Measurements from ENCODE around the gene SHC3.
A peak's percentile ranks its signal among the peaks of the same experiment; 100 is the strongest.

The SHC3 gene

GRCh38 chr9:89042984-89043383, 135.6 kb downstream of the SHC3 start:
- intact Hi-C loops (cut with DNase I; ENCODE audit: low total_unique reads), result no loop called here
- H3K27me3 ChIP-seq, result no peaks in the 10 kb centered on the region
- TF ChIP-seq, protein P1, sequence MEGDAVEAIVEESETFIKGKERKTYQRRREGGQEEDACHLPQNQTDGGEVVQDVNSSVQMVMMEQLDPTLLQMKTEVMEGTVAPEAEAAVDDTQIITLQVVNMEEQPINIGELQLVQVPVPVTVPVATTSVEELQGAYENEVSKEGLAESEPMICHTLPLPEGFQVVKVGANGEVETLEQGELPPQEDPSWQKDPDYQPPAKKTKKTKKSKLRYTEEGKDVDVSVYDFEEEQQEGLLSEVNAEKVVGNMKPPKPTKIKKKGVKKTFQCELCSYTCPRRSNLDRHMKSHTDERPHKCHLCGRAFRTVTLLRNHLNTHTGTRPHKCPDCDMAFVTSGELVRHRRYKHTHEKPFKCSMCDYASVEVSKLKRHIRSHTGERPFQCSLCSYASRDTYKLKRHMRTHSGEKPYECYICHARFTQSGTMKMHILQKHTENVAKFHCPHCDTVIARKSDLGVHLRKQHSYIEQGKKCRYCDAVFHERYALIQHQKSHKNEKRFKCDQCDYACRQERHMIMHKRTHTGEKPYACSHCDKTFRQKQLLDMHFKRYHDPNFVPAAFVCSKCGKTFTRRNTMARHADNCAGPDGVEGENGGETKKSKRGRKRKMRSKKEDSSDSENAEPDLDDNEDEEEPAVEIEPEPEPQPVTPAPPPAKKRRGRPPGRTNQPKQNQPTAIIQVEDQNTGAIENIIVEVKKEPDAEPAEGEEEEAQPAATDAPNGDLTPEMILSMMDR (IDR thresholded peaks at IDR 0.05), result no peak
- no peak overlapping the region for H3K27ac ChIP-seq
- H3K36me3 ChIP-seq, result no peaks in the 10 kb centered on the region
- peaks cover 0 to 11% (median 4%) of the 10 kb centered on the region in 4 donors for H3K4me1 ChIP-seq
- DNase-seq, result no peak
- no peak overlapping the region for H3K4me3 ChIP-seq
- H3K9me3 ChIP-seq, result no peaks in the 10 kb centered on the region

- no peak for DNase-seq
- intact Hi-C loops (cut with DNase I; ENCODE audit: low total_unique reads), result no loop called here
- TF ChIP-seq, protein P1 (IDR thresholded peaks at IDR 0.05), result no peak
- Histone ChIP-seq H3K36me3 (no peaks in the 10 kb centered on the region), H3K4me1 (no peaks in the 10 kb centered on the region), H3K9me3 (no peaks in the 10 kb centered on the region), H3K27me3 (no peaks in the 10 kb centered on the region), H3K4me3 (no peak overlapping the region), H3K27ac (no peak overlapping the region)
Observed at GRCh38 chr9:89039664-89040063, 139.0 kb downstream of the SHC3 start.

DNA sequence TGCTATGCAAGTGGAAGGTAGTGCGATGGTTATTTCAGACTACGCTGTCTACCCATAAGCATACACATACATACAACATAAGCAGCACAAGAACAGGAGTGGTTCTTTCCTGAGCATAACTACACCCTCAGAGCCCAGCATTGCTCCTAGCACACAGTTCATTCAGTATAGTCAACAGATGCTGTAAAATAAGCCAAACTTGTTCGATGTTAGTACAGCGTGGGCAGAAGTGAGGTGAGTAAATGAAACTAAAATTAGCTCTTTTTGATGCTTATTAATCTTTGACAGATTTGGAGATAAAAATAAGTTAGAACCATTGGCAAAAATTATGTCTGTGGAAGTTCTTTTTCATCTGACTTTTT, 139.5 kb downstream of the SHC3 start:
- Histone ChIP-seq H3K4me1 (no peaks in the 10 kb centered on the region), H3K4me3 (no peak overlapping the region), H3K27ac (no peak overlapping the region), H3K9me3 (no peaks in the 10 kb centered on the region), H3K36me3 (no peaks in the 10 kb centered on the region), H3K27me3 (no peaks in the 10 kb centered on the region)
- intact Hi-C loops (cut with DNase I; ENCODE audit: low total_unique reads), result no loop called here
- DNase-seq, result no peak
- TF ChIP-seq, protein P1 (IDR thresholded peaks at IDR 0.05), result no peak

GRCh38 chr9:89038382-89039103, 140.1 kb downstream of the SHC3 start:
- H3K27me3 ChIP-seq, result no peaks in the 10 kb centered on the region
- intact Hi-C loops (cut with DNase I; ENCODE audit: low total_unique reads), result no loop called here
- H3K36me3 ChIP-seq, result no peaks in the 10 kb centered on the region
- H3K27ac ChIP-seq, result no peak overlapping the region
- TF ChIP-seq, protein P1 (IDR thresholded peaks at IDR 0.05), result no peak
- DNase-seq, result peak; percentile 50 to 66
- H3K4me1 ChIP-seq, result no peaks in the 10 kb centered on the region
- no peak overlapping the region for H3K4me3 ChIP-seq
- no peaks in the 10 kb centered on the region for H3K9me3 ChIP-seq

- Histone ChIP-seq H3K36me3 (no peaks in the 10 kb centered on the region), H3K9me3 (no peaks in the 10 kb centered on the region), H3K4me1 (no peaks in the 10 kb centered on the region), H3K27ac (no peak overlapping the region), H3K4me3 (no peak overlapping the region), H3K27me3 (no peaks in the 10 kb centered on the region)
- DNase-seq, result peak in 1 of 2 donors; percentile 60
- intact Hi-C loops (cut with DNase I; ENCODE audit: low total_unique reads), result no loop called here
- TF ChIP-seq, protein P1 (IDR thresholded peaks at IDR 0.05), result no peak
Observed at GRCh38 chr9:89037891-89038290, 140.7 kb downstream of the SHC3 start.

- Histone ChIP-seq H3K27ac (no peak overlapping the region), H3K36me3 (no peaks in the 10 kb centered on the region), H3K4me1 (no peaks in the 10 kb centered on the region), H3K9me3 (no peaks in the 10 kb centered on the region), H3K27me3 (no peaks in the 10 kb centered on the region), H3K4me3 (no peak overlapping the region)
- TF ChIP-seq, protein P1 (IDR thresholded peaks at IDR 0.05), result no peak
- no peak for DNase-seq
- intact Hi-C loops (cut with DNase I; ENCODE audit: low total_unique reads), result no loop called here
Observed at GRCh38 chr9:89037346-89037745, 141.3 kb downstream of the SHC3 start.

Data from tibial artery (tissue), 4 donors.